ENCODE data around the gene NEGR1.

NEGR1 gene

DNA sequence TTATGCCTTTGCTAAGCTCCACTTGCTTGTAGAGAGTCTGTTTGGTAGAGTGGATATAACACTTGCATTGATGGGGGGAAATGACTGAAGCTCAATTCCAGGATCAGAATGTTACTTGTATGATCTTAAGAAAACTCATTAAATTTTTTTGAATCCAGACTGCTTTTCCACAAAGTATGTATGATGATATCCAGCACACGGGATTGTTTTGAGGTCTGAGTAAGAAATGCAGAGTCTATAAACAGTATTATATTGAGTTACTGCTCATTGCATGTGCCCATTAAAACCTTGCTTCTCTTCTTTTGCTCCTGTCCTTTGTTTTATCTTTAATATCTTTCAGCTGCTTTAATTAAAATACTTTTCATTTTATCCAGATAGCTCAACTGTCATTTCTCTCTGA, 631.1 kb downstream of the NEGR1 start:
- no peaks in the 10 kb centered on the region for H4K20me1 ChIP-seq (ENCODE audit: insufficient read depth)
- H3K4me2 ChIP-seq = no peak overlapping the region
- H3K27me3 ChIP-seq (ENCODE audit: insufficient read depth, low read depth) = no peaks in the 10 kb centered on the region
- no peaks in the 10 kb centered on the region for H3K36me3 ChIP-seq (ENCODE audit: insufficient read depth)
- peaks cover 21% of the 10 kb centered on the region for H3K4me1 ChIP-seq (ENCODE audit: low read depth, poor library complexity, severe bottlenecking)
- no peak overlapping the region for H3K9ac ChIP-seq
- no peak overlapping the region for H3K27ac ChIP-seq
- TF ChIP-seq CTCF (conservative IDR thresholded peaks at IDR 0.05; ENCODE audit: low read depth, low read length) = no peak
- H3K79me2 ChIP-seq (ENCODE audit: insufficient read depth, low read depth) = no peaks in the 10 kb centered on the region
- H3K4me3 ChIP-seq (IDR thresholded peaks at IDR 0.05; ENCODE audit: insufficient read depth, low read depth, low read length) = no peak overlapping the region
- H2AFZ ChIP-seq (ENCODE audit: low read depth) = no peak overlapping the region

DNA sequence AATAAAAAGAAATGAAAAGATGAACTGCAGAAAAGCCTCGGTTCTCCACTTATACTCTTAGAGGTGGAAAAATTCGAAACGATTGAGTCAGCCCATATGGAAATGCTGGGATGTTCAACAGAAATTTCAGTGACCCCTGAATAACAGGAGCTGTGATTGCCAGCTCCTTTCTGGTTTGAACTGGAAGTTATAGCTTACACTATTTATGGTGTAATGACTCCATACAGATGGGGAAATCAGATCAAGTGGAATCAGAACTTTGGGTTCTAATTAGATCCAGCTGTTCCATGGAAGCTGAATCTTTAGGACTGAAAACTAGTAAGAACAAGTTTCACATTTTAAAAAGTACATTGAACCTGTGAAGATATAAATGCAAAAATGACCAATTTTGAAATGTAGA, 632.2 kb downstream of the NEGR1 start:
- no peaks in the 10 kb centered on the region for H3K27me3 ChIP-seq (ENCODE audit: insufficient read depth, low read depth)
- no peaks in the 10 kb centered on the region for H4K20me1 ChIP-seq (ENCODE audit: insufficient read depth)
- no peak for TF ChIP-seq CTCF (conservative IDR thresholded peaks at IDR 0.05; ENCODE audit: low read depth, low read length)
- H2AFZ ChIP-seq (ENCODE audit: low read depth) = no peak overlapping the region
- no peak overlapping the region for H3K4me3 ChIP-seq (IDR thresholded peaks at IDR 0.05; ENCODE audit: insufficient read depth, low read depth, low read length)
- no peak overlapping the region for H3K27ac ChIP-seq
- H3K9ac ChIP-seq = no peak overlapping the region
- no peak overlapping the region for H3K4me2 ChIP-seq
- no peaks in the 10 kb centered on the region for H3K79me2 ChIP-seq (ENCODE audit: insufficient read depth, low read depth)
- H3K4me1 ChIP-seq (ENCODE audit: low read depth, poor library complexity, severe bottlenecking) = peaks cover 32% of the 10 kb centered on the region
- no peaks in the 10 kb centered on the region for H3K36me3 ChIP-seq (ENCODE audit: insufficient read depth)

- Histone ChIP-seq H3K4me3 (IDR thresholded peaks at IDR 0.05; ENCODE audit: insufficient read depth, low read depth, low read length) (no peak overlapping the region), H3K4me2 (no peak overlapping the region), H3K79me2 (ENCODE audit: insufficient read depth, low read depth) (no peaks in the 10 kb centered on the region), H2AFZ (ENCODE audit: low read depth) (no peak overlapping the region), H4K20me1 (ENCODE audit: insufficient read depth) (no peaks in the 10 kb centered on the region), H3K36me3 (ENCODE audit: insufficient read depth) (no peaks in the 10 kb centered on the region), H3K27me3 (ENCODE audit: insufficient read depth, low read depth) (no peaks in the 10 kb centered on the region), H3K9ac (no peak overlapping the region), H3K27ac (no peak overlapping the region), H3K4me1 (ENCODE audit: low read depth, poor library complexity, severe bottlenecking) (peaks cover 37% of the 10 kb centered on the region)
- no peak for TF ChIP-seq CTCF (conservative IDR thresholded peaks at IDR 0.05; ENCODE audit: low read depth, low read length)
Observed at GRCh38 chr1:71649608-71650007, 632.7 kb downstream of the NEGR1 start.

DNA sequence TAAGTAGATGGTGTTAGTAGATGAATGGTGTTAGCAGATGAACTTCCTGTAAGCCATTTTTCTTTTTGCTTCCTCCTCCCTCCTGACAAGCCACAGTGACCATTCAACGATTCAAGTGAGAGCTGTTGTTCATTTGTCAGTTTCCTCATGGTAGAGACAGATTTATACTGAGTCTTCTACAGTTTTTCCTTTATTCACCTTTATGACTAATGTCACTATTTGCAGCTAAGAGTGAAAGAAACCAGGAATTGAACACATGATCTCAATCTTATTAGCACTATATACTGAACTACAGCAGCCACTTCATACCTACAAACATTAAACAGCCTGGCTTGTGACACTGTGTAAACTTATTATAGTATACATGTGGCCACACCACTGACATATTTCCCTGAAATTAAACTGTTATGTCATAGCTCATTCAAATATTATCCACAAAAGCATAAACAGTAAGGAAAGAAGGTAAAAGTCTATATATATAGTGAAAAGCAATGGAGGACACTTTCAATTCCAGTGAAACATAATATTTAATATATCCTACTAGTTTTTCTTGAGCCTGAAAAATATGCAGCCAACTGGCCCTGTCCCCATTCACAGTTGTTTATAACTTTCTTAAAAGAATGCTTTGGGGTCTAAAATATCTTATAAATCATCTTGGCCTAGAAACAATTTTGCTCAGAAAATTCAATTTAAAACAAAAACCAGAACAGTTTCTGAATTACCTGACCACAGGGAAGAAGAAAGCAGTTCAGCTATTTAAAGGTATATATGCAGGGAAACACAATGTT, 634.6 kb downstream of the NEGR1 start:
- H3K9ac ChIP-seq = no peak overlapping the region
- TF ChIP-seq CTCF (conservative IDR thresholded peaks at IDR 0.05; ENCODE audit: low read depth, low read length) = no peak
- H3K4me1 ChIP-seq (ENCODE audit: low read depth, poor library complexity, severe bottlenecking) = peaks cover 50% of the 10 kb centered on the region
- H2AFZ ChIP-seq (ENCODE audit: low read depth) = no peak overlapping the region
- no peak overlapping the region for H3K4me3 ChIP-seq (IDR thresholded peaks at IDR 0.05; ENCODE audit: insufficient read depth, low read depth, low read length)
- no peaks in the 10 kb centered on the region for H4K20me1 ChIP-seq (ENCODE audit: insufficient read depth)
- peak overlapping the region; percentile 68; the same call in 1 of the 2 replicates for H3K4me2 ChIP-seq
- H3K36me3 ChIP-seq (ENCODE audit: insufficient read depth) = no peaks in the 10 kb centered on the region
- H3K27ac ChIP-seq = no peak overlapping the region; the same call in 1 of the 2 replicates
- no peaks in the 10 kb centered on the region for H3K27me3 ChIP-seq (ENCODE audit: insufficient read depth, low read depth)
- H3K79me2 ChIP-seq (ENCODE audit: insufficient read depth, low read depth) = no peaks in the 10 kb centered on the region

Data from KMS-11 (cell line).